HK-2 (cell line): ENCODE data around the gene TMPRSS11F.

Source experiments
- DNase-seq: peaks from one replicate; pipeline ENCODE4 v3.0.0-alpha.2; 2018; ENCODE audit not compliant: unreplicated experiment

Gene TMPRSS11F

GRCh38 chr4:68077737-68078136, 51.9 kb downstream of the TMPRSS11F start:
- no peak for DNase-seq

GRCh38 chr4:68077301-68077700, 52.4 kb downstream of the TMPRSS11F start:
- DNase-seq: no peak

GRCh38 chr4:68076194-68076593, 53.5 kb downstream of the TMPRSS11F start:
- no peak for DNase-seq

- no peak for DNase-seq
Measured at GRCh38 chr4:68074397-68074796, 55.3 kb downstream of the TMPRSS11F start.

- no peak for DNase-seq
Measured at GRCh38 chr4:68070302-68070701, 59.4 kb downstream of the TMPRSS11F start.

GRCh38 chr4:68062501-68062900, 67.2 kb downstream of the TMPRSS11F start:
- DNase-seq: no peak

- DNase-seq: no peak
Measured at GRCh38 chr4:68038272-68038671, 91.4 kb downstream of the TMPRSS11F start.

GRCh38 chr4:68021185-68021584, 108.5 kb downstream of the TMPRSS11F start:
- peak; percentile 45 for DNase-seq

- no peak for DNase-seq
Measured at GRCh38 chr4:68011684-68012083, 118.0 kb downstream of the TMPRSS11F start.
